HG03432 (cell line): ENCODE measurements around the gene TCERG1L.
"Not testable (repeated sequence)": the region's sequence is repeated elsewhere in the genome, so short reads cannot be mapped to it uniquely, and the experiment has no call there.

Experiments used
- ATAC-seq: cut with Tn5 transposase; IDR thresholded peaks from one replicate; pipeline ENCODE4 v1.9.1; 2021; ENCODE audit warnings: mild to moderate bottlenecking, moderate library complexity; ENCODE audit not compliant: unreplicated experiment

TCERG1L gene

GRCh38 chr10:131250454-131251145, 60.9 kb downstream of the TCERG1L start:
- no peak for ATAC-seq

GRCh38 chr10:131249955-131250344, 61.6 kb downstream of the TCERG1L start:
- ATAC-seq = no peak

GRCh38 chr10:131249238-131249954, 62.1 kb downstream of the TCERG1L start:
- ATAC-seq = no peak

GRCh38 chr10:131248376-131249165, 63.0 kb downstream of the TCERG1L start:
- ATAC-seq = no peak

GRCh38 chr10:131247873-131248272, 63.6 kb downstream of the TCERG1L start:
- ATAC-seq = no peak

- ATAC-seq = no peak
Observed at GRCh38 chr10:131246775-131247174, 64.7 kb downstream of the TCERG1L start.

GRCh38 chr10:131246089-131246488, 65.4 kb downstream of the TCERG1L start:
- no peak for ATAC-seq

- no peak for ATAC-seq
Observed at GRCh38 chr10:131245475-131246059, 66.0 kb downstream of the TCERG1L start.

GRCh38 chr10:131244836-131245235, 66.7 kb downstream of the TCERG1L start:
- no peak for ATAC-seq

GRCh38 chr10:131243076-131243475, 68.4 kb downstream of the TCERG1L start:
- no peak for ATAC-seq

GRCh38 chr10:131242007-131242406, 69.5 kb downstream of the TCERG1L start:
- no peak for ATAC-seq

GRCh38 chr10:131240691-131241090, 70.8 kb downstream of the TCERG1L start:
- ATAC-seq = no peak

- ATAC-seq = no peak
Observed at GRCh38 chr10:131239926-131240325, 71.6 kb downstream of the TCERG1L start.

GRCh38 chr10:131239450-131239849, 72.1 kb downstream of the TCERG1L start:
- ATAC-seq = no peak

- ATAC-seq = no peak
Observed at GRCh38 chr10:131238669-131239280, 72.7 kb downstream of the TCERG1L start.

GRCh38 chr10:131237991-131238651, 73.4 kb downstream of the TCERG1L start:
- ATAC-seq = no peak

- ATAC-seq = not testable (repeated sequence)
Observed at GRCh38 chr10:131234606-131235005, 76.9 kb downstream of the TCERG1L start.

GRCh38 chr10:131233611-131234258, 77.8 kb downstream of the TCERG1L start:
- no peak for ATAC-seq

GRCh38 chr10:131231965-131232541, 79.5 kb downstream of the TCERG1L start:
- no peak for ATAC-seq
